ENCODE results near the gene TAMALIN.

TAMALIN gene

DNA sequence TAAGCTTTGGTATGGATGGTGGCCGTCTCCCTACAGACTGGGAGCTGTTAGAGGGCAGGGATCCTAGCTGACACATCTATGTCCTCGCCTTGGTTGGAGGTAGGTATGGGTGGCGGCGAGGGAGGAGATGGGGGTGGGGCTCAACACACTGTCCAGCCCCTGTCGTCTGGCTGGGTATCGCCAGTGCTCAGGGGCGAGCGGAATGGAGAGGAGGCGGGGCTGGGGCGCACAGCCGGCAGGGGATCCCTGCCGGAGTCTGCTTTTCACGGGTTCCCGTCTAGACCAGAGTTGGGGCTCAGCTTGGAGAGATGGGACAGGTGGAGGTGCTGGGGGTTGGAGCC is 16.1 kb downstream of the TAMALIN start:
- no peak for DNase-seq (ENCODE audit: low read depth)
- H3K4me3 ChIP-seq (ENCODE audit: low read length) = peak overlapping the region; percentile 47
- TF ChIP-seq, protein P1, sequence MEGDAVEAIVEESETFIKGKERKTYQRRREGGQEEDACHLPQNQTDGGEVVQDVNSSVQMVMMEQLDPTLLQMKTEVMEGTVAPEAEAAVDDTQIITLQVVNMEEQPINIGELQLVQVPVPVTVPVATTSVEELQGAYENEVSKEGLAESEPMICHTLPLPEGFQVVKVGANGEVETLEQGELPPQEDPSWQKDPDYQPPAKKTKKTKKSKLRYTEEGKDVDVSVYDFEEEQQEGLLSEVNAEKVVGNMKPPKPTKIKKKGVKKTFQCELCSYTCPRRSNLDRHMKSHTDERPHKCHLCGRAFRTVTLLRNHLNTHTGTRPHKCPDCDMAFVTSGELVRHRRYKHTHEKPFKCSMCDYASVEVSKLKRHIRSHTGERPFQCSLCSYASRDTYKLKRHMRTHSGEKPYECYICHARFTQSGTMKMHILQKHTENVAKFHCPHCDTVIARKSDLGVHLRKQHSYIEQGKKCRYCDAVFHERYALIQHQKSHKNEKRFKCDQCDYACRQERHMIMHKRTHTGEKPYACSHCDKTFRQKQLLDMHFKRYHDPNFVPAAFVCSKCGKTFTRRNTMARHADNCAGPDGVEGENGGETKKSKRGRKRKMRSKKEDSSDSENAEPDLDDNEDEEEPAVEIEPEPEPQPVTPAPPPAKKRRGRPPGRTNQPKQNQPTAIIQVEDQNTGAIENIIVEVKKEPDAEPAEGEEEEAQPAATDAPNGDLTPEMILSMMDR (conservative IDR thresholded peaks at IDR 0.05; ENCODE audit: low read depth, low read length) = no peak

DNA sequence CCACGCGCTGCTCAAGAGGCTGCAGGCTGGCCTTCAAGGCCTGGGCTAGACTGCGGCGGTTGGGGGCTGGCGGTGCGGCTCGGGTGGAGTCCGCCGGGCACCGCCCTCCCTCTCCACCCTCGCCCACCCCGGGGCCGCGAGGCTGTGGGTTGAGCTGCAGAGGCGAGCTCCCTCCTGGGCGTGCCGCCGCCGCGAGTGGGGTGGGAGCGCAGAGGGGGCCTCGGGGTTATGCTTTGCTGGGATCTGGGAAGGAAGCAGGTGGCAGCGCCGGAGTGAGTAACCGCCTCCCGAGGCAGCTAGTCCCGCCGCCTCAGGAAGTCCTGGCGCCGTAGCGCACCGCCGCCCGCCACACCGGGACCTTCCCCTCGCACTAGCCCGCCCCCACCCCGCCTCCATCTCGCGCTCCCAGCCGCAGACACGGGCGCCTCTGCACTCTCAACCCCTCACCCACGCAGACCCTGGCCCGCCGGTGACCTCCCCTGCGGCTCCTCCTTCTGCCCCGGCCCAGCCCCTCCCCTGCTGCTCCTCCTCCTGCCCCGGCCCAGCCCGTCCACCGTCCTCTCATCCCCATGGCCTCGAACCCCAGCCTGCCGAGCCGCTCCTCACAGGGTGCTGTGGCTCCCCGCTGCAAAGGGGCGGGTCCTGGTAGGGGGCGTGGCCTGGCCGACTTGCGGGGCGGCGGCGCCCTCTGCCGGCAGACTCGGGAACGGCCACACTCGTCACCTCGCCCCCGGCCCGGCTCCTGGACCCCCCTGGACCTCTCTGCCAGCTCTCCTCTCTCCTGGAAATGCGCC is 16.6 kb downstream of the TAMALIN start:
- TF ChIP-seq, protein P1 (conservative IDR thresholded peaks at IDR 0.05; ENCODE audit: low read depth, low read length) = peak; percentile 85
- DNase-seq (ENCODE audit: low read depth) = no peak
- peak overlapping the region; percentile 47 for H3K4me3 ChIP-seq (ENCODE audit: low read length)

DNA sequence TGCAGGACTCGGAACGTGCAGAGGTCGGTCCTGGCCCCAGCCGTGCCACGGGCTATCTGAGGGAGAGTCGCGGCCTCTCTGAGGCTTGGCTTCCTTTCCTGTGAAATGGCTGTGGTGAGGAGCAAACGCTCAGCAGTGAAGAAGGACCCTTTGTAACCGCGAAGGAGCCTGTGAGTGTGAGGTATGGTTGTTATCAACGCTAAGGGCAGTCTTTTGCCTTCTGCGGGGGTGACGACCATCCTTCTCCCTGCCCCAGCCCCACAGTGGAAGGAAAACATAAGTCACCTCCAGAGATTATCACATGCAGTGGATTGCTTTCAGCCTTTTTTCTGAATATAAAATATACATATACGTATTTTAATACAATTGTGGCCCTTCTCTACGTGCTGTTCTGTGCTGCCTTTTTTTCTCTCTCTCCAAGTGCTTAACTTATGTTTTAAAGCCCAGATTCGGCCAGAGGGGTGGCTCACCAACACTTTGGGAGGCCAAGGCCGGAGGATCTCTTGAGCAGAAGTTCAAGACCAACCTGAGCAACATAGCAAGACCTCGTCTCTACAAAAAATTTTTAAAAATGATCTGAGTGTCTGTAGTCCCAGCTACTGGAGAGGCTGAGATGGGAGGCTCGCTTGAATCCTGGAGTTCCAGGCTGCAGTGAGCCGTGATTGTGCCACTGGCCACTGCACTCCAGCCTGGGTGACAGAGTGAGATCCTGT is 17.4 kb downstream of the TAMALIN start:
- TF ChIP-seq, protein P1 (conservative IDR thresholded peaks at IDR 0.05; ENCODE audit: low read depth, low read length) = no peak
- no peak overlapping the region for H3K4me3 ChIP-seq (ENCODE audit: low read length)
- no peak for DNase-seq (ENCODE audit: low read depth)

DNA sequence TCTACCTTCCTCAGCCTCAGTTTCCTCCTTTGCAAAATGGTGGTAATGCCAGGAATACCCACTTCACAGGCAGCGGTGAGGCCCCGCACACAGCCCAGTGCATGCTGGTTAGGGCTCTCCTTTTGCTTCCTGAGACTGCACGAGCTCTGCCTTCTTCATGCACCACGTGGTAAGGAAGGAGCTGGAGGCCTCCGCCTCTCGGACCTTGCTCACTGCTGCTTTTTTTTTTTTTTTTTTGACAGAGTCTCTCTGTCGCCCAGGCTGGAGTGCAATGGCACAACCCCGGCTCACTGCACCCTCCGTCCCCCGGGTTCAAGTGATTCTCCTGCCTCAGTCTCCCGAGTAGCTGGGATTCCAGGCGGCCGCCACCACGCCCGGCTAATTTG is 18.1 kb downstream of the TAMALIN start:
- TF ChIP-seq, protein P1 (conservative IDR thresholded peaks at IDR 0.05; ENCODE audit: low read depth, low read length) = no peak
- no peak overlapping the region for H3K4me3 ChIP-seq (ENCODE audit: low read length)
- DNase-seq (ENCODE audit: low read depth) = no peak

DNA sequence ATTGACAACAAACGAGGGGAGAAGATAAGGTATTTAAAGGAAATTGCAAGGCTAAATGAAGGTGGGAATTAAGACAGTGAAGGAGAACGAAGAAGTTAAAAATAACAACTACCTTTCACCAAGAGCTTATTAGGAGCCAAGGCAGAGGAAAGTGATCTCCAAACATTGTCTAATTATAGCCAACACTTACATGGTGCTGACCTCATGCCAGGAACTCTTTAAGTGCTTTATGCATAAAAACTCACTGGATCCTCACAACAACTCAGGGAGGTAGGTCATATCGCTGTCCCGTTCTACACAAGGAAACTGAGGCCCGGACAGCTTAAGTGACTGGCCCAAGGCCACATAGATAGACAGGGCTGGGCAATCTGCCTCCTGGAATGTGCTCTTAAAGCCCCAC is 19.5 kb downstream of the TAMALIN start:
- no peak for DNase-seq (ENCODE audit: low read depth)
- TF ChIP-seq, protein P1 (conservative IDR thresholded peaks at IDR 0.05; ENCODE audit: low read depth, low read length) = no peak
- no peak overlapping the region for H3K4me3 ChIP-seq (ENCODE audit: low read length)

DNA sequence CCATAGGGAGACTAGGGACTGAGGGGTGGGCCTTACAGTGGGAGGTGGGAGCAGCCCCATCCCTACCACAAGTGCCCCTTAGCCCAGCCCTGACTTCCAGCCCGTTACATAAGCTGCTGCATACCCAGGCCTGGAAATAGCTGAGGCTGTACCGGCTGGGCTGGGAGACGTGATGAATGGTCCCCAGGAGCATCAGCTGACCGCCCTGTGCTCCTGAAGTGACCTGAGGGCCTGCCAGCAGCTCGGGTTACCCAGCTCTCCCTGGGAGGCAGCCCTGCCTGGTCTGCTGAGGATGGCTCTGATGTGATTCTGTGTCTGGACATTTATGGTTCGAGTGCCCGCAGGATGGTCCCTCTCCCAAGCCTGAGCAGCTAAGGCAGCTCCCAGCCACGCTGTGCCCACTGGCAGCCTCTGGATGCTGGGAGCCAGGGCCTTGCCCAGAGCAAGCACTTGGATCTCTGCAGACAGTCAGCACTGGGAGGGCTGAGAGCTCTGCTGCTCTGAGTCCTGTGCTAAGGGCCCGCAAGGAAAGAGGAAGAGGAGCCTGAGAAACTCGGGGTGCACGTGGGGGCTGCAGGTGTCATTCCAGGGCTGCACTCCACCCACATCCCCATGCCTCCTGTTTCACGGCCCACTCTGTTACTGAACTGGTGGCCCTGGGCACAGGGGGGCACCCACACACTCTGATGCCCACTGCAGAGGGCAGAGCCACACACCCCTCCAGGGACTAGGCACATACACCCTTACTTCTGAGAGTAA is 20.5 kb downstream of the TAMALIN start:
- H3K4me3 ChIP-seq (ENCODE audit: low read length) = no peak overlapping the region
- TF ChIP-seq, protein P1 (conservative IDR thresholded peaks at IDR 0.05; ENCODE audit: low read depth, low read length) = no peak
- no peak for DNase-seq (ENCODE audit: low read depth)

Data from retinal pigment epithelial cell (primary cell).